ENCODE results near the gene FGF14.
A peak's percentile ranks its signal among the peaks of the same experiment; 100 is the strongest.
"Not testable (repeated sequence)": the region's sequence is repeated elsewhere in the genome, so short reads cannot be mapped to it uniquely, and the experiment has no call there.

Gene FGF14

GRCh38 chr13:102028206-102028605 is 373.6 kb downstream of the FGF14 start:
- DNase-seq: peak; percentile 41

DNA sequence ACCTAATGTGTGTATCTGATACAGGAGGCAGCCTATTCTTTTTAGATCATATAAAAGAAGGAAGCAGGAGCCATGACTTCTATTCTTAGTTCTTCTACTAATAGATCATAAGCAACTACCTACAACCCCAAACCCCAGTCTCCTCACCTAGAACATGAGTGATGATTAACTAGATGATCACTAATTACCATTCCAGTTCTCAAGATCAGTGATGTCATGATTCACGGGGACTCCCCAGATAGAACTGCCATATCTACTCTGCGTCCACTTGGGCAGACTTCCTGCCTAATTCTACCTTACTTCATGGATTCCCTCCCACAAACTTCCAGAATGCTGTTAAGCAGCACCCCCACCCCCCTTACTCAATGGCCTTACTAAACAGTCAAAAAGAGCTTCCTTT is 380.1 kb downstream of the FGF14 start:
- no peak for DNase-seq

GRCh38 chr13:102020611-102021216 is 381.1 kb downstream of the FGF14 start:
- DNase-seq: no peak

- DNase-seq: no peak
These were observed 383.1 kb downstream of the FGF14 start for GRCh38 chr13:102018716-102019115.

- no peak for DNase-seq
These were observed 384.6 kb downstream of the FGF14 start for GRCh38 chr13:102017248-102017647.

- DNase-seq: no peak
These were observed 389.3 kb downstream of the FGF14 start for GRCh38 chr13:102012299-102013293.

GRCh38 chr13:102011455-102011854 is 390.4 kb downstream of the FGF14 start:
- not testable (repeated sequence) for DNase-seq

- DNase-seq: peak; percentile 61
These were observed 397.8 kb downstream of the FGF14 start for GRCh38 chr13:102003848-102004570.

- peak; percentile 73 for DNase-seq
These were observed 399.6 kb downstream of the FGF14 start for GRCh38 chr13:102002287-102002686.

- DNase-seq: no peak
These were observed 401.1 kb downstream of the FGF14 start for GRCh38 chr13:102000764-102001163.

DNA sequence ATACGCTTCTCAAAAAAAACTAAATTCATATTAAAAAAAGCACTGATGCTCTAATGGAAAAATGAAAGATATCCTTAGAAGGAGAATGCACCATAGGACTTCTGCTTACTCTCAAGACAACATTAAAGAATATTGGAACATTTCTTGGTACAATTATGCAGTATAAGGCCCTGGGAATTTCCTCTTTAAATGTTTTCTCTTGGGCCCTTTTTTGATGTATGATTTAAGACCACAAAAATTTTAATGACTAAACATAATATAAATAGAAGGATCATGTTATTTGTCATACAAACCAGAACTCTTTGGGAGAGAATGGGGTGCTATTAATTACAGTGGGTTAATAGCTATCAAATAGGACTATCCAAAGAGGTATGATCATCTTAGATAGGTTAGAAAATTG is 403.7 kb downstream of the FGF14 start:
- no peak for DNase-seq

- DNase-seq: peak; percentile 21
These were observed 404.9 kb downstream of the FGF14 start for GRCh38 chr13:101996954-101997353.

- no peak for DNase-seq
These were observed 412.0 kb downstream of the FGF14 start for GRCh38 chr13:101989798-101990350.

DNA sequence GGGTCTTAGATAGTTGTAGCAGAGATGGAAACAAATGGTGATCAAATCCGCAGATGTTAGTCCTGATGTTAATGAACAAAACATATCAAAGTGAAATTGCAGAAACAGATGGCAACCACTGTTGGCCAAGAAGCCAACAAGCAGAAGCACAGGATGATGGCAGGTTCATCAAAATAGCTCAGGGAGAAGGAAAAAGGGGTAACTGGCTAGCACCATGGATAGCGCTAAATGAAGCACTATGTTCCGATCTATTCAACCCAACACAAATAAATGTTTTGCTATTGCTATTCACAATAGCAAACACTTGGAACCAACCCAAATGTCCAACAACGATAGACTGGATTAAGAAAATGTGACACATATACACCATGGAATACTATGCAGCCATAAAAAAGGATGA is 413.7 kb downstream of the FGF14 start:
- no peak for DNase-seq

DNA sequence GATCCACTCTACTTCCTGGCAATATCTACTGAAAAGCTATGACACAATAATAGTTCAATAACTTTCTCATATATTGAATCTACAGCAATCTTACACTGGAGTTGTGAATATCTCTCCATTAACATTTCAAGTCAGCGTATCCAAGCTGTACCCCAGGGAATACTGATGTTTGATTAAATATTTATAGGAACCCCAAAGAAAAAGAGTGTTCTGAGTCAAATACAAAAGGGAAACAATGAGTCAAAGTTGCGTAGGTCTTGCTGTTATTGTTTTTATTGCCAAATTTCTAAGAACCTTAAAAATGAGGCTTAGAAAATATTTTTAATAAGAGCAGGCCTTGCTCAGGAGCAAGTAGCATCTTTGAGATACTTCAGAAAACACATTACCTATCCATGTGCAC is 415.5 kb downstream of the FGF14 start:
- DNase-seq: no peak

DNA sequence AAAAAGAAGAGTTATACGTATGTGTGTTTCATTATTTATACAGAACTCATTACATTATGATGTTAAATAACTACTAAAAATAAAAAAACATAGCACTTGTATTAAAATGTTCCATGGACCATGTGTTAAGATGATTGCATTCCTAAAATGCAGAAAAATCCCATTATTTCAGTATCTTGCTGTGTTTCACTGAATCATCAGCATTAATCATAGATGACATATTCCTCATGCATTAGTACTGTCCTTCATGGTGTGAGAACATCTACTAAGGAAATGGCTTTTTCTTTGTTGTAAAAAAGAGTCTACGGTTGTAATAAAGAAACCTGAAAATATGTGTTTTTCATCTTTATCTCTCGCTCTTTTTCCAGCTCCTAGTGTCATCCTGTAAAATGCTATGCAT is 416.5 kb downstream of the FGF14 start:
- no peak for DNase-seq

DNA sequence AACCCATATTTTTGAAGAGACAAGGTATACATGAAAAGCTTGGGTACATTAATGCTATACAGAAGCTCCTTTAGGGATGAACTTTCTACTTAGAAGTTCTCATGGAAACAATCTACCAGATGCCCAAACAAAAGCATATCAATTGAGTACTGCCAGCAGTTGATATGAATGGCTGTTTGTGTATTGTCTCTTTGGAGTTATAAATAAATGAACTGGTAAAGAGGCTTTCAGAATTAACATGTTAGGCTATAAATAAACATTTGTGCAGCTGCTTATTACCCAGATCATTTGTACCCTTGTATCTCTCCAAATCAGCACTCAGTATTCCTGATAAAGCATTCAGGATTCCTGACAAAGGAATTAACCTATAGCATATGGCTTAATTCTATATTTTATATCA is 418.9 kb downstream of the FGF14 start:
- DNase-seq: no peak

DNA sequence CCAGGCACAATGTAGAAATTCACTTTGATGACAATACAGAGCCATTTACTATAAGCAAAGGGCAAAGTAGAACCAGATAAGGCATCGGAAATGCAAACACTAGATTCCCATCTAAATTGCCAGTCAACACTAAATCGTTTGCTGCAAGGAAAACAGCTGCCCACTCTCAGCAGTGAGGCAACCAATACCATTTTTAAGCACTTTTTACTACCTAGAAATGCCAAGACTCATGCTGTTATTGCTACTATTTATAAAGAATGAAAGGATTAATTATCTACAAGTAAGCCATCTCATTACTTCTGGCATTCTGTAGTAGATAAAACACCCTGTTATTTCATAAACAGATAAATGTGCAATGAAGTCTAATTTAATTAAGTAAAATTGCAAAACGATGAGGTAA is 422.0 kb downstream of the FGF14 start:
- DNase-seq: no peak

GRCh38 chr13:101978552-101979315 is 423.1 kb downstream of the FGF14 start:
- DNase-seq: no peak

DNA sequence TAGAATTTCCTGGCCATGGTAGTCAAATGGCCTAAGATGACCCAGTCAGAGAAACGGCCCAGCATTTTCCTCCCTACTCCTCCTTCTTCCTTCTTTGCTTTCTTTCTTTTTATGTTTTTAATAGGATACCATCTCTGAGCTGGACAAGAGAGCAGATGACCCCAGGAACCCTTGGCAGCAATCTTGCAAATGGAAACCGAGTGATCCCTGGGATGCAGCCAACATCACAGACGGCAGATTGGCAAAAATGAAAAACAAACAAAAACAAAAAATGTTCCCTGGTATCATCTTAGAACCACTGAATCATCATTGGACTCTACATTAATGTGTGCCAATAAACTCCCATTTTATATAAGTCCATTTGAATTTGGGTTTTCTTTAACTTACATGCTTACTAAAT is 424.4 kb downstream of the FGF14 start:
- DNase-seq: peak; percentile 73

- DNase-seq: no peak
These were observed 429.7 kb downstream of the FGF14 start for GRCh38 chr13:101972191-101972590.

- no peak for DNase-seq
These were observed 431.5 kb downstream of the FGF14 start for GRCh38 chr13:101970341-101970740.

Measured in NCI-H2171 treated with DMSO at 0.1 percent for 48 hours (cell line).